ENCODE results near the gene DPYSL5.

GRCh38 chr2:26922405-26923188, 74.7 kb downstream of the DPYSL5 start:
- TF ChIP-seq EZH2 (IDR thresholded peaks at IDR 0.05; ENCODE audit: borderline replicate concordance), result no peak
- TF ChIP-seq CTCF (IDR thresholded peaks at IDR 0.05; ENCODE audit: poor library complexity), result peak; percentile 51
